GM12892 (cell line): ENCODE measurements around the gene C19orf85.

Experiments used
- POLR2A ChIP-seq: IDR thresholded peaks from 2 replicates; pipeline ENCODE4 v1.6.1; 2011; ENCODE audit warnings: low read depth, low read length, control low read depth
- TAF1 ChIP-seq: IDR thresholded peaks from 2 replicates; pipeline ENCODE4 v1.6.1; 2011; ENCODE audit warnings: low read depth, mild to moderate bottlenecking, control low read depth, low read length, borderline replicate concordance

DNA sequence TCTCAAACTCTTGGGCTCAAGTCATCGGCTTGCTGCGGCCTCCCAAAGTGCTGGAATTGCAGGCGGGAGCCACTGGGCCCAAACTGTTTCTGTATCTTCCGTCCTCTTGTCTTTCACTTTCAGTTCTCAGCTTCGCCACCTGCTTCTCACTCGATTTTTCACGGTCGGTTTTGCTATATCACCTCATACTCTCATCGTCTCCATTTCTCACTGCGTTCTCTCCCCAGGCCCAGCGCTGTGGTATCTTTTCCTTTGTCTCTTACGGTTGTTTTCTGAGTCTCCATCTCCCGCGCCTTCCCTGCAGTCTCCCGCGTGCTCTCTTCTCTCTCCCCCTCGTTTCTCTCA, 38.6 kb upstream of the C19orf85 start:
- no peak for TF ChIP-seq POLR2A
- TF ChIP-seq TAF1 = no peak
